Measurements from ENCODE around the gene ANKRD30A.
A peak's percentile ranks its signal among the peaks of the same experiment; 100 is the strongest.

GRCh38 chr10:37246637-37247036 lies 121.2 kb downstream of the ANKRD30A start:
- no peak for TF ChIP-seq EZH2 (IDR thresholded peaks at IDR 0.05; ENCODE audit: low read length, unreplicated experiment)
- TF ChIP-seq CTCF (conservative IDR thresholded peaks at IDR 0.05; ENCODE audit: low read depth, low read length), result peak; percentile 57
- no peak for TF ChIP-seq EZH2phosphoT487 (IDR thresholded peaks at IDR 0.05; ENCODE audit: borderline replicate concordance, low read length)
